ENCODE measurements around the gene ARHGEF17.
A peak's percentile ranks its signal among the peaks of the same experiment; 100 is the strongest.

DNA sequence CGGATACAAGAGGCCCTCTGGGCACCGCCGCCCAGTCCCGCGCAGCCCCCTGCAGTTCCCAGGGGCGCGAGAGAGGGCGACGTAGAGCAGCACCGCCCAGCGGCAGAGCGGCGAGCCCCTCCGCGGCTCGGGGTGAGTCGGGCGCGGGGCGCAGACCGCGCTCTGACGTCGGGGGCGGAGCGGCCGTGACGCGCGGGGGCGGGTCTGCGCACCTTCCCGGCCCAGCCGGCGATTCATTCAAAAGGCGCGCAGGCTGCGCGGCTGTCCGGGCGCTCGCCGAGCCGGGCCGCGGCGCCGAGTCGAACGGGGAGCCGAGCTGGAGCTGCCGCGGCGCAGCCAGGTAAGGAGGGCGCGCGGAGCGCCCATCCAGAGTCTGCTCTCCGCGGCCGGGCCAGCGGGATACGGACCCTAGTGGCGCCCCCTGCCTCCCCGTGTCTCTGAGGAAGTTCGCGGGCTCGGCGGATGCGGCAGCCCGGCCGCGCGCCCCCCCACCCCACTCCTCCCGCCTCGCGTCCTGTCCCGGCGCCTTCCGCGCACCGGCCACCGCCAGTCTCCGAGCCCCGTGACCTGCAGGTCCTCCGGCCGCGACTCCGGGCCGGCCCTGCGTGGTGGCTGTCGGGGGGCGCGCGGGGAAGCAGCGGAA lies 68.2 kb downstream of the ARHGEF17 start, which contains the start of gene RELT:
- TF ChIP-seq, protein P1, sequence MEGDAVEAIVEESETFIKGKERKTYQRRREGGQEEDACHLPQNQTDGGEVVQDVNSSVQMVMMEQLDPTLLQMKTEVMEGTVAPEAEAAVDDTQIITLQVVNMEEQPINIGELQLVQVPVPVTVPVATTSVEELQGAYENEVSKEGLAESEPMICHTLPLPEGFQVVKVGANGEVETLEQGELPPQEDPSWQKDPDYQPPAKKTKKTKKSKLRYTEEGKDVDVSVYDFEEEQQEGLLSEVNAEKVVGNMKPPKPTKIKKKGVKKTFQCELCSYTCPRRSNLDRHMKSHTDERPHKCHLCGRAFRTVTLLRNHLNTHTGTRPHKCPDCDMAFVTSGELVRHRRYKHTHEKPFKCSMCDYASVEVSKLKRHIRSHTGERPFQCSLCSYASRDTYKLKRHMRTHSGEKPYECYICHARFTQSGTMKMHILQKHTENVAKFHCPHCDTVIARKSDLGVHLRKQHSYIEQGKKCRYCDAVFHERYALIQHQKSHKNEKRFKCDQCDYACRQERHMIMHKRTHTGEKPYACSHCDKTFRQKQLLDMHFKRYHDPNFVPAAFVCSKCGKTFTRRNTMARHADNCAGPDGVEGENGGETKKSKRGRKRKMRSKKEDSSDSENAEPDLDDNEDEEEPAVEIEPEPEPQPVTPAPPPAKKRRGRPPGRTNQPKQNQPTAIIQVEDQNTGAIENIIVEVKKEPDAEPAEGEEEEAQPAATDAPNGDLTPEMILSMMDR (conservative IDR thresholded peaks at IDR 0.05 in 1 of 2, IDR thresholded peaks at IDR 0.05 in 1 of 2; ENCODE audit: extremely low read depth in 1 of 2, insufficient read depth in 1 of 2, low read depth in 1 of 2, low read length in 2 of 2), result peak; percentile 74 to 82
- no peak for TF ChIP-seq EZH2 (IDR thresholded peaks at IDR 0.05; ENCODE audit: borderline replicate concordance, low read length)

All from mammary epithelial cell (primary cell).